ENCODE results near the gene SNX32.
"Not testable (repeated sequence)": the region's sequence is repeated elsewhere in the genome, so short reads cannot be mapped to it uniquely, and the experiment has no call there.

The SNX32 gene

DNA sequence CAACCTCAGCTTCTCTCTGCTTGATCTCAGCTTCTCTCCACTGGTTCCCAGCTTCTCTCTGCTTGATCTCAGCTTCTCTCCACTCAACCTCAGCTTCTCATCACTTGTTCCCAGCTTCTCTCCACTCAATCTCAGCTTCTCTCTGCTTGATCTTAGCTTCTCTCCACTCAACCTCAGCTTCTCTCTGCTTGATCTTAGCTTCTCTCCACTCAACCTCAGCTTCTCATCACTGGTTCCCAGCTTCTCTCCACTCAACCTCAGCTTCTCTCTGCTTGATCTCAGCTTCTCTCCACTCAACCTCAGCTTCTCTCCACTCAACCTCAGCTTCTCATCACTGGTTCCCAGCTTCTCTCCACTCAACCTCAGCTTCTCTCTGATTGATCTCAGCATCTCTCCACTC lies 1.5 kb upstream of the SNX32 start:
- DNase-seq: not testable (repeated sequence)

- DNase-seq: no peak
Measured at GRCh38 chr11:65834202-65834601, 439 bp downstream of the SNX32 start.

DNA sequence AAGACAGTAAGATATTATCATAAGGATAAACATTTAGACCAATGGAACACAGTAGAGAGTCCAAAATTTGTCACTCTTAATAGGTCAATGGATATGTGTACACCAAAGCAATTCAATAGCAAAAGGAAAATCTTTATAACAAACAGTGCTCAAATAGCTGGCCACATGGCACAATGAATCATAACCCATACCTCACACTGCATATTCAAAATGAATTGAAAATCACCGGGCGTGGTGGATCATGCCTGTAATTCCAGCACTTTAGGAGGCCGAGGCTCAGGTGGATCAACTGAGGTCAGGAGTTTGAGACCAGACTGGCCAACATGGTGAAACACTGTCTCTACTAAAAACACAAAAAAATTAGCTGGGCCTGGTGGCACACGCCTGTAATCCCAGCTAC lies 8.4 kb downstream of the SNX32 start:
- no peak for DNase-seq

GRCh38 chr11:65843811-65844210 lies 10.0 kb downstream of the SNX32 start:
- DNase-seq: no peak

DNA sequence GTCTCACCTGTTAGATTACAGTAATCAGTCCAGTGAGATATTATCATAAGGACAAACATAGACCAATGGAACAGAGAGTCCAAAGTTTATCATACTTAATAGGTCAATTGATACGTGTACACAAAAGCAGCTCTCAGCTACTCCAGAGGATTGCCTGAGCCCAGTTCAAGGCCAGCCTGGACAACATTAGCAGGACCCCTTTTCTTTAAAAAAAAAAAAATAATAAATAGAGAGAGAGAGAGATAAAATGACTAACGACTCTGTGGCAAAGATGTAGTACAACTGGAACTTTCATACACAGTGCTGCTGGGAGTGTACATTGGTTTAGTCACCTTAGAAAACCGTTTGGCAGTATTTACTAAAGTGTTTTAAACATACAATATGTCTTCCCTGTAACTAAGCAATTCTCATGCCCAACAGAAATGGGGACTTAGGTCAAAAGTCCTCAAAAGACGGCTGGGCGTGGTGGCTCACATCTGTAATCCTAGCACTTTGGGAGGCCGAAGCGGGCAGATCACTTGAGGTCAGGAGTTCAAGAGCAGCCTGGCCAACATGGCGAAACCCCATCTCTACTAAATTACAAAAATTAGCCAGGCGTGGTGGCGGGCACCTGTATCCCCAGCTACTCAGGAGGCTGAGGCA lies 10.6 kb downstream of the SNX32 start:
- DNase-seq: no peak

- DNase-seq: no peak
Measured at GRCh38 chr11:65847746-65848145, 14.0 kb downstream of the SNX32 start.

GRCh38 chr11:65848693-65849092 lies 14.9 kb downstream of the SNX32 start:
- not testable (repeated sequence) for DNase-seq

- DNase-seq: no peak
Measured at GRCh38 chr11:65849366-65849765, 15.6 kb downstream of the SNX32 start.

GRCh38 chr11:65849771-65850216 lies 16.0 kb downstream of the SNX32 start:
- DNase-seq: no peak

- DNase-seq: no peak
Measured at GRCh38 chr11:65850217-65851082, 16.7 kb downstream of the SNX32 start.

- DNase-seq: no peak
Measured at GRCh38 chr11:65851083-65851579, 17.4 kb downstream of the SNX32 start.

- no peak for DNase-seq
Measured at GRCh38 chr11:65851811-65852507, 18.2 kb downstream of the SNX32 start.

GRCh38 chr11:65852508-65853245 lies 18.9 kb downstream of the SNX32 start:
- DNase-seq: no peak

DNA sequence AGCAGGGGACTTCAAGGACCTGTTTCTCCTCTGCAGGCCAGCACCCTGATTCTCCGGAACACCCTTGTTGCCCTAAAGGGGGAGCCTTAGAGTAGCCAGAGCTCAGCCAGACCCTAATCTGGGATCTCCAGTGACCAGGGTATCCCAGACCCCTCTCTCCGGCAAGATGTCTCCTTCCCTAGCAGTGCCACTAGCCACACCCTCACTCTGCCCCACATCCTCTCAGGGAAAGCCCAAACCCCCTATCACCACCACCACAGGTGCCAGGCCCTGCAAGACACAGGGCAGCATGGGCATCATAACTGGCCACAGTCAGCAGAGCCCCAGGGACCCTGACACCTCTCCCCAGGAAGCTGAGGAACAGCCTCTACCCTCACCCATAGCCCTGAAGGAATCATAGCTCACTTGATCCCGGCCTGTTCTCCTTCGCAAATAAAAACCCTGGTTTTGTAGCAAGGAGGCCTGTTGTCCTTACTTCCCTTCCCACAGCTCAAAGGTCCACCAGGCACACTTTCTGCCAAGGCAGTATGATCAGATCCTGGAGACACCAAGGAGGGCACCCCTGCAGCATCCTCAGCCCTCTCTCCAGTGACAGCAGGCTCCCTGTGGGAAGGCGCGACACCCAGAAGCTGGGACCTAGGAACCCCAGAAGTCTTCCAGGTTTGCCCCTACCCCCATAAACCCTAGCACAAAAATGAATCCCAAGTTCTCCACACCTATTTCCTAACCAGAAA lies 19.6 kb downstream of the SNX32 start:
- no peak for DNase-seq

DNA sequence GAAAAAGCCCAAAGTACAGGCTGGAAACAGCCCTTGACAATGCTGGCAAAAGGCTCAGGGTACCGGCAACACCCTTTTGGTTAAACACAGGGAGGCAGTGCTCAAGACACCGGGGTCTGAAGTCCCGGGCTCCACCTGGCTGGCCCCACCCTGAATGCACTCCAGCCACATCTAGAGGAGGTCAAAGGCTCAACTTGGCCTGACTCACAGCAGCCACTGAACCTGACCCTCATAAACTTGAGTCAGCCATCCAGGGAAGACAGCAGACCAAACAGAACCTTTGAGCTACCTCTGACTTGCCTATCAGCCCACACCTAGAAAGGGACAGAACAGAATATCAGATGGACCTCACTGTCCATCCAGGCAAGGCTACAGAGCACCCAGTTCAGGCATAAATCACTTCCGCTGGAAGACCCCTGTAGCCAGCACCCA lies 20.4 kb downstream of the SNX32 start:
- no peak for DNase-seq

DNA sequence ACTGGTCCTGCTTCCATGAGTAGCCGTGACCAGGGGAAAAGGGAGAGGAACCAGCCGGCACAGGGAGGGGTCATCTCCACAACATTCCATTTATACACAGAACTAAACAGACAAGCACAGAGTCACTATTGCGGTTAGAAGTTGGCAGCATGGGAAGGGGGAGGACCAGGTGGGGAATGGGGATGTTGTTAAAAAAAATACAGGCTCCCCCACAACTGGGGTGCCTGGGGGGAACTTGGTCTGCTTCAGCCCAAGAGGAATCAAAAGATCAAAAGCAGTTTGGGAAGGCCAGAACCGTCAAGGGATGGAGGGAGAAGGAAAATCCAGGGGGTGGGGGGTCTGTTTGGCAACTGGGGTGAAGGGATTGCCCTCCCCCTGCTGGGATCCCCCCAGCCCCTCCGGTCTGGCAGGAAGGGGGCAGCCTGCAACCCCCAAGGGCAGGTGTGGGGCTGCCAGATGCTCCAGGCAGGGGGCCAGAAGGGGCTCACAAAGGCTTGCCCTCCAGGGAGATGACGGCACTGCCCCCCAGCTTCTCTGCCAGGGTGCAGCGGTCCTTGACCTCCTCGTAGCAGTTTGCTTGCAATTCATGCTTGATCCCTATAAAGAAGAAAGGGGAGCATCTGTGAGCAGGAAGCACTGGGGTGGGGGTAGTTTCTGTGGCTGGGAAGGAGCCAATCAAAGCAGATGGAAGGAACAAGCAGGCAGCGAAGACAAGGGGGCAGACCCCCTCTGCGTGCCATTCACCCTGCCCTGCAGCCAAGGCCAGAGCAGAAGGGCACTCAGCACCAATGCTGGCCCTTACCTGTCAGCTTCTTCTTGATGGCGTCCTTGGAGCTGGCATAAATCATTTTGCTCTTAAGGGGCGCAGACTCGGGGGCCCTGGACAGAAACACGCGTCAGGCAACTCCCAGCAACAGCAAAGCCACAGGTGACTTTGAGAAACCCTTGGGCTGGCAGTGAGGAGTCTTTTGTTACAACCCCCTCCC lies 21.4 kb downstream of the SNX32 start:
- DNase-seq: no peak

DNA sequence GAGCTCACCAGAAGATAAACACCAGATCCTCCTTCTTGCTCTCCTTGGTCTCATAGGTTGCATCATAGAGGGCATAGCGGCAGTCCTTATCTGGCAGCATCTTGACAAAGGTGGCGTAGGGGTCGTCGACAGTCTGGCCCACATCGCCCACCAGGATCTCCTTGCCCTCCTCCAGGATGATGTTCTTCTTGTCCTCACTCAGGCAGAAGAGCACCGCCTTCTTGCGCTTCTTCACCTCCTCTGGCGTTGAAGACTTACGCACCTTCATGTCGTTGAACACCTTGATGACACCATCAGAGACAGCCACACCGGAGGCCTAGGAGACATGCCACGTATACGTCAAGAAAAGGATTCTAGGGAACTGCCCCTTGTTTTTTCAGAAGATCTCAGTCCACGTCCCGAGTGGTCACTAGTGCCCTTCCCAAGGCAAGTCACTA lies 22.2 kb downstream of the SNX32 start:
- DNase-seq: no peak

DNA sequence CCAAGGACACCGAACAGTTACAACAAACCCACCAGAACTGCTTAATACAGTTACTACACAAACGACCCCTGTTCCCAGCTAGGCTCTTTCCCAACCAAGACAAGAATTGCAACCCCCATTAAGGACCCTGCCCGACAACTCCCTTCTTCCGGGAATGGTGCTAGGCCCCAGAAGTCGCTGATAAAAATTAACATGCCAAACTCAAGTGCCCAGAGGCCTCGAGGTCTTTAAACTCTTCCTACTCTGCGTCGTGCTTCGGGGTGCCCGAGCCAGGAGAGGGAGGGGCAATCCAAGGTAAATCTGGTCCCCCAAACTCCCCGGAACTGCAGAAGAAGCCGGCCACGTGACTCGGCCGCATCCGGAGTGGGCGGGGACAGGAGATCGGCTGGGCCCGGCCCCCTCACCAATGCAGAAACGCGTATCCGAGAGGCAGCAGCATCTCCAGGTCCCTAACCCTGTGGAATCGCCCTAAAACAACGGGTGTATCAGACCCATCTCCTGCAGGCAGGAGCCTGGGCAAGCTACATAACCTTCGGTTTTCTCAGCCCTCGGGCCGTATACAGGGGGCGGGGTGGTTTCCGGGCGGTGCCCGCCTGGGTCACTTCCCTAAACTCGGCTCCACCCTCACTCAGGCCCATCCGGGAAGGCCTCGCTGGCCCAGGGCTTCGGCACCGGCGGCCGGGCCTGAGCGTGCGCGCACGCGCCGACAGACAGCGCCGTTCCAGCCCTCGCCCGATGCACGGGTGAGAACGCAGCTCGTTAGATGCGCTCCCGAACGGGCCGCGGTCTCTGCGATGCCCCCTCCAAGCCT lies 23.1 kb downstream of the SNX32 start:
- DNase-seq: peak; percentile 84

GRCh38 chr11:65857500-65857852 lies 23.7 kb downstream of the SNX32 start:
- DNase-seq: peak; percentile 29
